Fibroblast of the aortic adventitia (primary cell): ENCODE measurements around the gene ZNG1A. TPM values are rescaled to one million over a fixed set of nuclear protein-coding genes. Genes with fewer than 3 reads are reported as not detected.
A peak's percentile ranks its signal among the peaks of the same experiment; 100 is the strongest.
"Not testable (repeated sequence)": the region's sequence is repeated elsewhere in the genome, so short reads cannot be mapped to it uniquely, and the experiment has no call there.

Experiments used
- DNase-seq: peaks from one replicate; pipeline ENCODE4 v3.0.0-alpha.2; 2010; ENCODE audit warnings: low read depth
- H3K4me3 ChIP-seq: 2 replicates; pipeline ENCODE4 v1.5.1; 2011; ENCODE audit warnings: low read depth, mild to moderate bottlenecking, control low read depth, low read length, moderate library complexity
- total RNA-seq: library from RNA; depleted of rRNA; stranded (reverse); fragments of >200 nt; gene quantifications from 2 replicates; pipeline ENCODE4 v1.2.3, GENCODE V29; 2012; ENCODE audit warnings: low replicate concordance
- TF ChIP-seq, protein P1 (sequence below): IDR thresholded peaks from 2 replicates; pipeline ENCODE4 v1.5.1; 2011; ENCODE audit warnings: mild to moderate bottlenecking, low read length, control low read depth, inconsistent platforms; ENCODE audit not compliant: insufficient read depth

The ZNG1A gene
- total RNA-seq, 1 donor, result 32.5 TPM

DNA sequence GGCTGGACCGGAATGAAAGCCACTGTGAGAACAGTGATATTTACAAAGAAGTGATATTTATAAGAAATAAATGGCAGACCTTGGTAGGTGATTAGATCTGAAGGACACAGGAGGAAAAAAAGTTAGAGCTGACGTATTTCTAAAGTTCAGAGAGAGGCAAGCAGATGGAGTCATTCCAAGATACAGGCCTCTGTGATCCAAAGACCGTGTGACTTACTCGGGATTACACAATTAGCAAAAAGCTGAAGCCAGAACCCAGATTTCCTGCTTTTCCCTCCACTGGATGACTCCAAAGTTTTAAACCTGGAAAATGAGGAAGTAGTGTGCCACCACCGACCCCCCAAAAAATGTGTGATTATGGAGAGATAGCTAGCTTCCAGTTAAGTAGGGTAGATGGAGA lies 32.7 kb upstream of the ZNG1A start:
- peak; percentile 44 for DNase-seq
- no peak overlapping the region for H3K4me3 ChIP-seq
- TF ChIP-seq, protein P1, sequence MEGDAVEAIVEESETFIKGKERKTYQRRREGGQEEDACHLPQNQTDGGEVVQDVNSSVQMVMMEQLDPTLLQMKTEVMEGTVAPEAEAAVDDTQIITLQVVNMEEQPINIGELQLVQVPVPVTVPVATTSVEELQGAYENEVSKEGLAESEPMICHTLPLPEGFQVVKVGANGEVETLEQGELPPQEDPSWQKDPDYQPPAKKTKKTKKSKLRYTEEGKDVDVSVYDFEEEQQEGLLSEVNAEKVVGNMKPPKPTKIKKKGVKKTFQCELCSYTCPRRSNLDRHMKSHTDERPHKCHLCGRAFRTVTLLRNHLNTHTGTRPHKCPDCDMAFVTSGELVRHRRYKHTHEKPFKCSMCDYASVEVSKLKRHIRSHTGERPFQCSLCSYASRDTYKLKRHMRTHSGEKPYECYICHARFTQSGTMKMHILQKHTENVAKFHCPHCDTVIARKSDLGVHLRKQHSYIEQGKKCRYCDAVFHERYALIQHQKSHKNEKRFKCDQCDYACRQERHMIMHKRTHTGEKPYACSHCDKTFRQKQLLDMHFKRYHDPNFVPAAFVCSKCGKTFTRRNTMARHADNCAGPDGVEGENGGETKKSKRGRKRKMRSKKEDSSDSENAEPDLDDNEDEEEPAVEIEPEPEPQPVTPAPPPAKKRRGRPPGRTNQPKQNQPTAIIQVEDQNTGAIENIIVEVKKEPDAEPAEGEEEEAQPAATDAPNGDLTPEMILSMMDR, result no peak

DNA sequence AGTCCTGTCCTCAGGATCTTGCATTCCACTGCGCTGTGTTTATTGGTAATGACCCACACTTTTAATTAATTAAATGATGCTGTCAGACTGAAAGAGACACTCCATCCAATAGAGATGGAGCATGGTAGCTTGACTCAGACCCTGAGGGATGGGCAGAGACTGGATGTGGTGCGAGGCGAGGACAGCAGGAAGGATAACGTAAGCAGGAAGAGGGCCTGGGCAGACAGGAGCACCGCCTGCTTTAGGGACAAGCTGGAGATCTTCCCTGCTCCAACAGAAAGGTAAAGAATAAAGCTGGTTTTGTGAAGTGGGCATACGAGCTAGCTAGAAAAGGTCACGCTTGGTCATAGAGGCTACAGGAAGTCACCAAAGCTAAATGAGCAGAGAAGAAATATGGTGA lies 32.2 kb upstream of the ZNG1A start:
- H3K4me3 ChIP-seq, result no peak overlapping the region
- no peak for DNase-seq
- TF ChIP-seq, protein P1, result no peak

DNA sequence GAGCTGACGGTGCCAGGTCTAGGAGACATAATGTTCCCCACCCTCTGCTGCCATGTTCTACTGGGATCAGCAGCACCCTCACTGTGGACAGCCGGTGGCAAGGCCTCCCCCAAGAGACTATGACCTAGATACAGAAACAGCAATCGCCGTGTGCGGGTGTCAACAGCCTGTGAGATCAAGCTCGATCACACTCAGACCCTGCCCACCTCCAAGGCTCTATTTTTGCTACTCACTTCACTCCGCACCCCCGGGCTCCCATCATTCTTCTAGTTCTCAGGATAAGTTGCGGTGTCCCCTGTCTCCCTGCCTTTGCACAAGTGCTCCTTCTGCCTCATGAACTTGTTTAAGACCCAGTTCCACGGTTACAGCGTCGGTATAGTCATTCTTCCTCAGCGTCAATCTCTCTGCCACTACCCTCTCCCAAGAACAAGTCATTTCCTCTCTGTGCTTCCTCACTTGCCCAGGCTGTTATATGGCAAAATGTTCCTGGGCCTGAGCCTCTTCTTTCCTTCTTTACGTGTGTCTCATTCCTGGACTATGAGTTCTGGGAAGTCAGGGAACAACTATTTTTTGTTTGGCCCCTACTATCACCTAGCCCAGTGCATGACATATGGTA lies 30.4 kb upstream of the ZNG1A start:
- H3K4me3 ChIP-seq, result no peak overlapping the region
- DNase-seq, result no peak
- TF ChIP-seq, protein P1, result no peak

DNA sequence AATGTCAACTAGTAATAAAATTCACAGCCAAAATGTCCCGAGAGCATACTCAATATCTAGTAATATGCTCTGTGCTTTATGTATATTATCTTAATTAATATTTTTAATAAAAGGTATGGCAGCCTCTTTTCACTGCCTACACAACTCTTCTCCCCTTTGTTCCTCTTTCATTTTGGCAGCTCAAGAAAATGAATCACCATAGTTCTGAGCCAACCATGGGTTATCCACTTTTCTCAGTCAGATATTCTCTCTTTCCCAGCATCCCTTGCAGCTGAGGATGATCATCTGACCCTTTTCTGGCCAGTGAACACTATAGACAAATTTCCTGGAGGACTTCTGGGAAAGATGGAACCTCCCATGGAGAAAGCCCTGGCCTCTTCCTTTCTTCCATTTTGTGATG lies 27.6 kb upstream of the ZNG1A start:
- H3K4me3 ChIP-seq, result no peak overlapping the region
- TF ChIP-seq, protein P1, result no peak

DNA sequence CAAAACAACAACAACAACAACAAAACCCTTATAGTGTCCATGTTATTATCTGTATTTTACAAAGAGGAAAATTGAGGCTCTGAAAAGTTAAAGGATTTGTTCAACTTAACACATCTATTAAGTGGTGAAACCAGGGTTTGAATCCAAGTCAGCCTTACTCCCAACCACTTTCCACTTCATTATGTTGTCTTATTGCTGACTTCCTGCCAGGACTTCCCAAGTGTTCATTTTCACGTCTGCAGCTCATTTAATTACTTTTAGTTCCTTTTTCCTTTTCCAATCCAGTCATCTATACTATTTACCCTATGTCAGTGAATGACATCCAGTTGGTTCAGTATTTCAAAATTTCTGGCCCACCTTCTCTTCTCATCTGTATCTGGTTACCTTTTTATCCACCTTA lies 20.7 kb upstream of the ZNG1A start:
- not testable (repeated sequence) for H3K4me3 ChIP-seq, DNase-seq

More for the DNA sequence above, 27.6 kb upstream of the ZNG1A start:
- no peak for DNase-seq

DNA sequence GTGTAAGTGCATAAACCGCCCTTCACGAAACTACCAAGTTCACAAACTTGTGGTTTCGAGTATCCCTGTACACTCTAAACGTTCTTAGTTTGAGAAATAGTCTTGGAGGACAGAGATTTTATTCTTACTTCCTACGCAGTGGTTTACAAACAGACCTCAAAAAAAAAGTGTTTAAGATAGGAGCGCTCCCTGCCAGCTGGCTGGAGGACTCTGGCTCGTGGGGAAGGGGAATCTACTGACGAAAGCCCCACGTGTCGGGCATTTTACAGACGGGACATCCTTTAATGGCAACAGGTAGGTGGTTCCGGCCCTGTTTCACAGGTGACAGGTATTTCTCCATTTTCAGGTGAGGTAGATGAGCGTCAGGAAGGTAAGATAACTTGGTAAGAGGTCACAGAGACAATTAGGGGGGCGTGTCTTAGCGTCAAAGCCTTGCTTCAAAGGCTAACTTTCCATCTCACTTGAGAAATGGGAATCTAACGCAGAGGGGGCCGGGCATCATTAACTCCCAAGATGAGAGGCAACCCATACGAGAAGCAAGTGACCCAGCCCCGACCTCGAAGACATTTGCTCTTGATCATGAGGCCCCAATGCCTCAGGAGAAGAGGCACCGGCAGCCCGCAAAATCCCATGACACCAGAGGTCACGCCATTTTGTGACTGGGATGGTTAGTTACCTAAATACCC lies 573 bp downstream of the ZNG1A start:
- DNase-seq, result not testable (repeated sequence)

DNA sequence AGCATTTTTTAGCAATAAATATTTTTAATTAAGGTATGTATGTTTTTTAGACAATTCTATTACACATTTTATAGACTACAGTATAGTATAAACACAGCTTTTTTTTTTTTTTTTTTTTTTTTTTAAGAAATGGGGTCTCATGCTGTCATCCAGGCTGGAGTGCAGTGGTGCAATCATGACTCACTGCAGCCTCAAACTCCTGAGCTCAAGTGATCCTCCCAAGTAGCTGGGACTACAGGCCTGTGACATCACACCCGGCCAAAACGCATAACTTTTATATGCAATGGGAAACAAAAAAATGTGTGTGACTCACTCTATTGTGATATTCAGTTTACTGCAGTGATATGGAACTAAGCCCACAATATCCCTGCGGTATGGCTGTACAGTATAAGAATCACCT lies 9.1 kb downstream of the ZNG1A start:
- not testable (repeated sequence) for DNase-seq, H3K4me3 ChIP-seq

More for the DNA sequence above, 573 bp downstream of the ZNG1A start:
- peak overlapping the region; percentile 55 for H3K4me3 ChIP-seq

DNA sequence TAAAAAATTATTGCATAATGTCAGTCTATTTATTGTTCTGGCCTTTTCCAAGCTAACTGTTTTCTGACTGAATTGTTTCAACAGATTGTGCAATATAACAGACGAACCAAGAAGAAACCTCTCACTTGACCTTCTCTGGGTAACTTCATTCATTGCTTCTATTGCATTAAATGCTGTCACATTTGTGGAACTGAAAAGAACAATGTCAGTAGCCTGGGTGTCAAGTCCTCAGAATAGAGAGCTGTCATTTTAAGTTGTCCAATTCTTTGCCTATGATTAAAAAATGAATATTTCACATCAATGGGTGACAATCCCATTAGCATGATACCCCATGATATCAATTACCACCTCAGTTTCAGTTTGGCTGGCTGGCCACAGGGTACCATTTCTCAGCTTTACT lies 19.0 kb downstream of the ZNG1A start:
- DNase-seq, result peak; percentile 2
- H3K4me3 ChIP-seq, result not testable (repeated sequence)

DNA sequence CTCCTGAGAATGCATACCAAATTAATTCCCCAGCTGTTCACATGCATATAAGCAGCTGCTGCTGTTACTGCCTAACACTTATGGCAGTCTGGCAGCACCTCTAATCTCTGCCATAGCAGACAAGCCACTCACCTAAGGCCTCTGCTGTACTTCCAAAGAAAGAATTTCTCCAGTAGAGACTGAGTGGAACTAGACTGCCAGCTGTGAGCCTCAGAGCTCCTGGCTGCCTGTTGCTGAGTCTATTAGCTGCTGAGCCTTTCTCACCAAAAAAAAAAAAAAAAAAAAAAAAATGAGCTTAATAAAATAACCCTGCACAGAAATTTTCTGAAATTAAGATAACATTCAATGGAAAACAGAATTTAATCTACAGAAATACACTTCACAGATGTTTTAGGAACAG lies 27.7 kb downstream of the ZNG1A start:
- not testable (repeated sequence) for DNase-seq, H3K4me3 ChIP-seq

DNA sequence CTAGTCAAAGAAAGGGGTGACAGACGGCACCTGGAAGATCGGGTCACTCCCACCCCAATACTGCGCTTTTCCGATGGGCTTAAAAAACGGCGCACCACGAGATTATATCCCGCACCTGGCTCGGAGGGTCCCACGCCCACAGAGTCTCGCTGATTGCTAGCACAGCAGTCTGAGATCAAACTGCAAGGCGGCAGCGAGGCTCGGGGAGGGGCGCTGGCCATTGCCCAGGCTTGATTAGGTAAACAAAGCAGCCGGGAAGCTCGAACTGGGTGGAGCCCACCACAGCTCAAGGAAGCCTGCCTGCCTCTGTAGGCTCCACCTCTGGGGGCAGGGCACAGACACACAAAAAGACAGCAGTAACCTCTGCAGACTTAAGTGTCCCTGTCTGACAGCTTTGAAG lies 39.0 kb downstream of the ZNG1A start:
- H3K4me3 ChIP-seq, result not testable (repeated sequence)

DNA sequence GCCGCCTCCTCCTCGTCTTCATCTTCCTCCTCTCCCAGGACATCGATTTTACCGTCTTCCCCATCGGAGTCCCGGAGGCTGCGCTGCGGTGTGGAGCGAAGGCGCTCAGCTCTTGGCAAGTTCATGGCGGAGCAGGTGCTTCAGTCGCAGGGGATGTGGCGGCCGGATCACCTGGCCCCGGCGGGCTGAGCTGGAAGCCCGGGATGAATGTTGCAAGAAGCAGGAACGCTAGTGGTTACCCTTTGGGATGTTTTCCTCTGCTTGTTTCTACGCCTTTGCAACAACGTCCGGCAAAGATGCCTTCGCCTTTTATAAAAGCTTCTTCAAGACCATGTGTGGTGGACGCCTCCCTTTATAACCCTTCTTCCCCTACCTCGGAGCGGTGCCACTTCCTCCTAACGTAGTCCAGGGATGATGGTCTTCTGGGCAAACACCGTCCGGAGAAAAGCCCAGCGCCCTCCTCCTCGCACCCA lies 60.8 kb downstream of the ZNG1A start, which contains the start of gene FOXD4:
TSS of gene FOXD4 (minus strand) at position 423 of the 473 bp plus-strand sequence. CDS start at position 125, 298 bp downstream.
- DNase-seq, H3K4me3 ChIP-seq: not testable (repeated sequence)

More for the DNA sequence above, 39.0 kb downstream of the ZNG1A start:
- DNase-seq, result not testable (repeated sequence)

DNA sequence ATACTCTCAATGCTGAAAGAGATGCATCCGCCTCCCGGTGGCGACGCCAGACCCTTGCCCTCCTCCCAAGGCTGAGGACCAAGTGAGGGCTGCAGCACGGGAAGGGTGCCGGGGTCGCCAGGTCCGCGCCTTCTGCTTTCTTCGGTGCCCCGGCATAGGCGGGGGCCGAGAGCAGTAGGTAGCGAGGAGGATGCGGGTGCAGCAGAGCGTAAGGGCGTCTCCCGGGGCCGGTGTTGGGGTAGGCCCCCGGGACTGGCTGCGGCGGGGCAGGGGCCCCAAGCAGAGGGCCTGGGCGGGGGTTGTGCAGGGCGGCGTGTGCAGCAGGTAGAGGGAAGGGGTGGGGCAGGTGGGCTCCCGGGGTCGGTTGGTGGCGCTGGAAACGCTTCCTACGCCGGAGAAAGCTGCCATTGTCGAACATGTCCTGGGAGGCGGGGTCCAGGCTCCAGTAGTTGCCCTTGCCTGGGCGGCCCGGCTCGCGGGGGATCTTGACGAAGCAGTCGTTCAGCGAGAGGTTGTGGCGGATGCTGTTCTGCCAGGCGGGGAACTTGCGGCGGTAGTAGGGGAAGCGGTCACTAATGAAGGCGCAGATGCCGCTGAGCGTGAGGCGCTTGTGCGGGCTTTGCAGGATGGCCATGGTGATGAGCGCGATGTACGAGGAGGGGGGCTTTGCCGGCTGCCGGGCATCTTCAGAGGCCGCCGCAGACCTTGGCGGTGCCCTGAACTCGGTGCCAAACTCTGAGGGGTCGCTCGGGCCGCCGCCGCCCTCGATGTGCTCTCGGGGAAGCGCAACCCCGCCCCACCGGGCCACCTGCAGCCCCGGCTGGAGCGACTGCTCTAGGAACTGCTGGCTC lies 61.5 kb downstream of the ZNG1A start:
- H3K4me3 ChIP-seq, DNase-seq: not testable (repeated sequence)
